ENCODE results near the gene SEL1L3.

SEL1L3 gene

DNA sequence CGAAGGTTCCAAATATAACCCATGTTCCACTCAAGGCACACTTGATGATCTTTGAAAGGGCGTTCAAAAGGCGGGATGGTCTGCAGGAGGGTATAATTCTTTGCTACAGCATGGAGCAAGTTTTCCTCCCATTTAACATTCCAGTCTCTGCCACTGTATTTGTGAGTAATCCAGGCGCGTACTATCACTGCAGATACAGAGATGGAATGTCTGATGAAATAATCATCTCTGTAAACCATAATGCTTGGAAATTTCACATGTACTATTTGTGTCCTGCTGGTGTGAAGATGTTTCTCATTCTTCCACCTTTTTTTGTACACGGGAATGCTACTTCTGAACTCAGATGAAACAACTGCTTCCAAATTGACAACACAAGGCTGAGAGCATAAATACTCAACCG, 15.5 kb downstream of the SEL1L3 start:
- no peak for DNase-seq (ENCODE audit: low spot score)

DNA sequence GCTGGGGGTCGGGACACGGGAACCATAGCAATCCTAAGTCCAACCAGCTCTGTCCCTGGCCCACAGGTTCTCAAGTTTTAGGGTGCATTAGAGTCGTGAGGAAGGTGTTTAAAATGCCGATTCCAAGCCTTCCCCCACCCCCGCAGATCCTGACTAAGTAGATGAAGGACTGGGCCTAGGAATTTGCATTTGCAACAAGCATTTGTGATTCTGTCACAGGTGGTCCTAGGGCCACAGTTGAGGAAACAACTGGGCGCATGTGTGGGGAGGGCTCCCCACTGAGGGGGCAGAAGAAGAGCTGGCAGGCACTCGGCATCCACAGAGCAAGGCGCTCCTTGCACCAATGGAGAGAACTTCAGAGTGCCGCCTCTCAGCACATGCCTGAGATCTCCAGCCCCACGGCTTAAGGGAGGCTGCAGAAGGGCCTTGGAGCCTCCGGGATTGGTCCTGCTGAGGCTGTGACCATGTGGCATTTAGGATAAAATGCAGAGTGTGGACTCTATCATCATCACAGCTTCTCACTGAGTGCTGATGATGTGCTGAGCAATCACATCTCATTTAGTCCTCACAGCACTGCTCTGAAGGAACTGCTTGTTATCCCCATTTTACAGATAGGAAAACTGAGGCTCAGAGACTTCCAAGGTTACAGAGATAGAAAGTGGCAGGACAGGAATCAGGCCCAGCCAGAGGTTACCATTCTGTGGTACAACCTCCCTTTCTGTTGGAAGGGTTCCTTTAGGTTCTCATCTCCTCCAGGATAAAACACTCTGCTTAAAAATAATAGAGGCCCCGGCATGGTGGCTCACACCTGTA, 16.7 kb downstream of the SEL1L3 start:
- DNase-seq (ENCODE audit: low spot score) = no peak

DNA sequence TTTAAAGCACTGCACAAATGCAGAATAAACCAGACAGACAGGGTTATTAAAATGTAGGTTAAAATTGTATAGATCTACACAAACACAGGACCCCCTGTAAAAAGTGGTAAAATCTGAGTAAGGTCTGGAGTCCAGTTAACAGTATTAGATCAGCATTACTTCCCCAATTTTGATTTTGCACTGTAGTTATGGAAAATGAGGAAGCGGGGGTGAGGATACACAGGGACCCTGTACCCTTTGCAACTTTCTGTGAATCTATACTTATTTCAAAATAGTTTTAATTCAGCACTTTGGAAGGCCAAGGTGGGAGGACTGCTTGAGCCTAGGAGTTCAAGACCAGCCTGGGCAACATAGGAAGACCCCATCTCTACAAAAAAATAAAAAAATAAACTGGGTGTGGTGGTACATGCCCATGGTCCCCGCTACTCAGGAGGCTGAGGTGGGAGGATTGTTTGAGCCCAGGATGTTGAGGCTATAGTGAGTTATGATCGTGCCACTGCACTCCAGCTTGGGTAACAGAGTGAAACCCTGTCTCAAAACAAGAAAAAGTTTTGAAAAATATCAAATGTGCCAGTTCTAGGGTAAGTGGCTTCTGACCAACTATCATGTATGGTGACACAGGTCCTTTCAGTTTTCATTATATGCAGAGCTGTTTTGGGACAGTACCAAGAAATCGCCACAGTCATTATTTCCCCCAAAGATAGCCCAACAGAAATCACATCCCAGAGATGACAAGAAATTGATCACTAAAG, 17.7 kb downstream of the SEL1L3 start:
- no peak for DNase-seq (ENCODE audit: low spot score)

DNA sequence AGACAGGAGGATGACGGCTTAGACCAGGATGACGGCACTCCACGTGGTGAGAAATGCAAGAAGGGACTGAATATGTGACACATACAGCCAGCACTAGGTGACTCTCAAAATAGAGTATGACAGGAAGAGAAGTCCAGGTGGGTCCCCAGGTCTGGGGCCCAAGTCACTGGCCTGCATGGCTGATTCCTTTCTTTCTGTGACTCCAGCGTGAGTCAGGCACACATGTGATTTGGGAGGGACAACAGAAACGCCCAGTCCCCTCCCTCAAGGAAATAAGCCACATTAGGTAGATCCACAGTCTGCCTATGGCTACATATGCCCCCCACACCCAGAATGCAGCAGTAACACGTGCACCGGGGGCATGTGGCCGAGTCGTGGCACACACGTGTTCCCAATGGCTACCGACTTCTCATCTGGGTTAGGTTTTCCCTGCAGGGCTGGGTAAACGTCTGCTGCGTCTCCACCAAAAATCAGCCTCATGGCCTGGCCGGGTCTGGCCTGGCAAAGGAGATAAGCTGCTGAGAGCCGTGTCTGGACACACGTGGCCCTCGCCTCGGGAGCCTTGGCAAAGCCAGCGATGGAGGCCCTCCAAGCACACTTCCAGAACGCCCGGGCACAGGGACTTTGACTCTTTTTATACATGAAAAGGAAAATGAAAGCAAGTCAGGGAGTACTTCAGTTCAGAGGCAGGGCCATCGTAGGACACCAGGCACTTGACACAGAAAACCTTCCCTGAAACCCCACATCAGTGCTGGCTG, 19.3 kb downstream of the SEL1L3 start:
- no peak for DNase-seq (ENCODE audit: low spot score)

DNA sequence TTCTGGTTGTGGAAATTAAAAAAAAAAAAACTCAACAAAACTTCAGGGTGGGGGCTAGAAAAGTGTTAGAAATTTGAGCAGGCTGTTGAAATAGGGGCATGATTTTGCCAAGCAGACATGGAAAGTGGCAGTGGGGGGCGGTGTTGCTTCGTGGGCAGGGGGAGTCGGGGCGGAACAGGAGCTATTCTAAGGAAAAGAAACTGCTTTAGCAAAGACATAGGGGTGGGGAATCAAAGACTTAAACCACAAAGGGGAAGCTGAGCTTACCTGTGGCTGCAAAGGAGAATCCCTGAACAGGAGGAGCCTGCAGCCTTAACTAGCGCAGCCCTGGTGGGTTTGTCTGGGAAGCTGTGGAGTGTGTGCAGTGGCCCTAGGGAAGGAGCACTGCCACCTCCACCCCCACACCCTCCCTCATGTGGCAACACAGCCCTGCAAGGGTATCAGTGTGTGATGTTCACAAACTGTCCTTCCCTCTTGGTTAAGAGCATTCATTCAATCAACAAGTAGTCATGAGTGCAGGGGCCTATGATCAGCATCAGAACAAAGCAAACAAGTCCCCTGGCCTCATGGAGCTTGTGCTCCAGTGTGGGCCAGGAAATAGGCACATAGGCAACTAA, 20.5 kb downstream of the SEL1L3 start:
- DNase-seq (ENCODE audit: low spot score) = no peak

DNA sequence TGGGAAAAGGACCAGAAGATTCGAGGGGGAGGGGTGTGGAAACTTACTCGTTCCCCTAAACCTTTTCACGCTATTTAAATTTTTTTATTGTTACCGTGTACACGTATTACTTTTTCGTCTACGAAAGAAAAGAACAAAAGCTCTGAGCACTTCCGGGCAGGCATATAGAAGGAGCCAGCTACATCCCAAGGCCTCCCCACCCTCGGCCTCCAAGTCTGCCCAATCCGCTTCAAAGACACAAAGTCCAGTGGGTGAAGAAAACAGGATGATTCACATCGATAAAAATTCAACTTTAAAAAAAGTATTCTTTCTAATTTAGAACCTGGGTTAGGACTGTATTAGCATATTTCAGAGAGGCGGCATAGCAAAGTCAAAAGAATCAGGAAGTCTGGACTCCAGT, 23.1 kb downstream of the SEL1L3 start:
- no peak for DNase-seq (ENCODE audit: low spot score)

DNA sequence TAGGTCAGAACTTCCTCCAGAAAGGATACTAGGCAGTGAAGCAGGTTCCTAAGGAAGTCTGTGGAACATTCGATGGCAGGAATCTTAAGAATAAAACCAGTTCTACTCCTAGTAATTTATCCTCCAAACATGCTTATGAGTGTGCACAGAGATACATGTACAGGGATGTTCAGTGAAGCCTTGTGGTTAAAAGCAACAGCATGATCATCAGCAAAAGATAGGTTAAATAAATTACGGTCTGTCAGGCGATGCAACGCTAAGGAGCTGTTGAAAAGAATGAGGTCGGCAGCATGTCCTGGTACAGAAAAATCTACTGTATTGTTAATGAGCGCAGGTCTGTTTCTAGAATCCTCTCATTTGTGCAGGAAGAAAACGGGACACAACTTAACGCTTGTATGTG, 23.6 kb downstream of the SEL1L3 start:
- no peak for DNase-seq (ENCODE audit: low spot score)

DNA sequence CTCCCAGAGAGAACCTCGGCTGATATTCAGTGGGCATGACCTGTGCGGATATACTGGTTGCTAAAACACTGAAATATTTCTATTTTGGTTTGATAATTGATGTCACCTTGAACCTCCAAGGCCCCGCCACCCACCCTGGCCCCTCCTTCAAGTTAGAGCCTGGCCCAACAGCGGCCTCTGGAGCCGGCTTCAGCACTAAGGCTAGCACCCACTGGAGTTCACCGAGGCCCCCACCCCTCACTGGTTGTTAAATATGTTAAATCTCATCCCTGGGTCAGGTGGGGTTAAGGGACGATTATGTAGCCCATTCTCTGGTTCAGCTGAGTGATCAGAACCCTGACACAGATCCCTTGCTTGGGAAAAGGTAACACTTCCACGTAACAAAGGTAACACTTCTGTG, 24.3 kb downstream of the SEL1L3 start:
- no peak for DNase-seq (ENCODE audit: low spot score)

DNA sequence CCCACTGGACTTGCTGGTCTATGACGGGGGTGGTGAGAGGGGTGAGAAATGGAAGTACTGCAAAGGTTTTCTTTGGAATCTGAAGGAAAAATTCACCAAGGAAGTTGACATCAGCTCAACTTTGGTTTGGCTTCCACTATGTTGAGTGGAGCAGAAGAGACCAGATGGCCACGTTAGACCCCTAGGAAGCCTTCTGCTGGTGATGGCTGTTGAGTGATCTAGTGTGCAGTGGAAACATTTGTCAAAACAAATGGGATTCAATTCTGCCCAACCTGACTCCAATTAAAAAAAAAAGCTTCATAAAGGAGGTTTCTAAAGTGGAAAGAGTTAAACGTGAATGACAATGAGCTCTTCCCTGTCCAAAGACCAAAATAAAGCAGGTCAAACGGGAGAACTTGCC, 25.7 kb downstream of the SEL1L3 start:
- no peak for DNase-seq (ENCODE audit: low spot score)

DNA sequence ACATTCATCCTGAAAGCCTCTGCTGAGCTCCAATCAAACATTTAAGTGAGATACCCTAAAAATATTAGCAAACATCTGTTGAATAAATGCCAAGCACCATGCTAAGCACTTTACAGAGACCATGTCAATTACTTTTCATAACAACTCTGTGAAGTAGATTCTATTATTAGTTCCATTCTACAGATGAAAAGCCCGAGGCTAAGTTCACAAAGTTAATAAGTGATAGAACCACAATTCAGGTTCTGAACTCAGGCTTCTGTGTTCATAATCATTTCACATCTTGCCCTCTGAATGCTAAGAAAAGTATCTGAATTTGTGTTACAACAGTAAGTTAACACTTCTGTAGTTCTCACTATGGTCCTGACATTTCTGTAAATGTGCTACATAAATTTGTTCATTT, 27.4 kb downstream of the SEL1L3 start:
- no peak for DNase-seq (ENCODE audit: low spot score)

DNA sequence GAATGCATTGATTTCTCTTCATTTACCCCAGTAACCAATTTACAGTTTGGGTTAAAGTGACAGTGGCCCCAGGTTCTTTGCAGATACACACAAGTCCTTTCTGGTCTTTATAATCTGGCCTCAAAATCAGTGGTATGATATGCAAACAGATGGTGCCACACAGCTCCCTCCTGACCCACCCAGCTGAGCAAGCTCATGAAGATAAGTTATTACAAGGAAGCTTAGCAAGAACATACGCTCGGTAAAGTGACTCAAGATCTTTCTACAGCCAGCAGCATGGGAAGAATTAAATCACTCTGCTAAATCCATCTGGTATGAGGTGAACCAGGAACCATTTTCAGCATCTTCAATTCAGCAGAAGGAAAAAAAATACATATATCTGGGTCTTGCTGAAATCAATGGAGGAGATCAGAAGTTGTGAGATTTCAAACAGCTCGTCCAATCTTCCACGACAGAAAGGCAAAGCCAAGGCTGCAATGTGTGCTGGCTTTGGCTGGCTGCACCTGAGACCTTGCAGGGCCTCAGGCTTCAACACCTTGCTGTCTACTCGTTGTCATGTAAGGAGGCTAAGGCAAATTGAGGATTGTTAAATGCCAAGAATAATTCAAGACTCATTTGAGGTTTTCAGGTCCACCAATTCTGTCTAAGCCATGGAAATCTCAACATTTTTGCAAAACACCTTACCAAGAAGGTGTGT, 28.2 kb downstream of the SEL1L3 start:
- DNase-seq (ENCODE audit: low spot score) = no peak

DNA sequence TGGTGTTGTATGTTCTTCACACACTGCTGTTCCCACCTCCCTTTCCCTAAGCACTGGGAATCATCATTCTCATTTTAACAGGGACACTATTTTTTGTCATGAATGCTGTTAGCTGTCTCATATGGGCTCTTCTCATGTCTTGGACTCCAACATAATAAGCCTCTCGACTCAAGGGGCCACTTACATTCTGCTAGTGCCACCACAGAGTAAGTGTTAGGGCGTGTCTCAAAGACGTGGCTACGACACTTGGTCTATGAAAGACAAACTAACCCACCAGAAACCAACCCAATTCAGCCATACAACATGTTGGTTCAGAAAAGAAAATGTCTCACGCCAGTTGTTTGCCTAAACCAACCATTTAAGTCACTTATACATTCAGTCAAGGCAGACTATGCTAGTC, 32.2 kb downstream of the SEL1L3 start:
- no peak for DNase-seq (ENCODE audit: low spot score)

DNA sequence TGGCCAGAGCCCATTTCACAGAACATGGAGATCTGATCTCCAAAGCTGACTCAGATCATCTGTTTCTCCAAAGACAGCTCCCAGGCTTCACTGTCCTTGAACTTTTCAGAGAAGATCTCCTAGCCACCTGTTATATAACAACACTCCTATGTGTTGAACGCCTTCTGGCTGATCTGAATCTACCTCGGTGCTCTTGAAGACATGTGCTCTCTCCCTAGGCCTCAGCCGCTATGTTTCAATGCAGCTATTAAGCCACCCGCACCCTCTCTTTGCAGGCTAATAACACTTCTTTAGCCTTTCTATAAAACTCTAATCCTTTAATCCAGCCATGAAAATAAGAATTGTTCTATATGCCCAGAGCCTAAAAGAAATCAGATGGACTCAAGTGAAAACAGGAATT, 34.9 kb downstream of the SEL1L3 start:
- DNase-seq (ENCODE audit: low spot score) = no peak

DNA sequence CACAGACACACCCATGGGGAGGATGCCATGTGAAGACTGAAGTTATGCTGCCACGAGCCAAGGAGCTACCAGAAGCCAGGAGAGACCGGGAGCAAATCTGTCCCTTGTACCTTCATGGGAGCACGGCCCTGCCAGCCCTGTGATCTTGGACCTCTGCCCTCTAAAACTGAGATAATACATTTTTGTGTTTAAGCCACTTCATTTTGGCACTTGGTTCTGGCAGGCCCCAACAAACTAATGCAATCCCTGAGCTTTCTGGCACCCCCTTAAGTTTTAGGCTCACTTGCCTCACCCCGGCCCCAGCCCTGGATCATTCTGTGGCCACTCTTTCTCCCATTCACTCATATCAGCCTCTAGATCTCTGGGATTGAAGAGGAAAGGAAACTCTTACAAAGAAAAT, 35.4 kb downstream of the SEL1L3 start:
- no peak for DNase-seq (ENCODE audit: low spot score)

DNA sequence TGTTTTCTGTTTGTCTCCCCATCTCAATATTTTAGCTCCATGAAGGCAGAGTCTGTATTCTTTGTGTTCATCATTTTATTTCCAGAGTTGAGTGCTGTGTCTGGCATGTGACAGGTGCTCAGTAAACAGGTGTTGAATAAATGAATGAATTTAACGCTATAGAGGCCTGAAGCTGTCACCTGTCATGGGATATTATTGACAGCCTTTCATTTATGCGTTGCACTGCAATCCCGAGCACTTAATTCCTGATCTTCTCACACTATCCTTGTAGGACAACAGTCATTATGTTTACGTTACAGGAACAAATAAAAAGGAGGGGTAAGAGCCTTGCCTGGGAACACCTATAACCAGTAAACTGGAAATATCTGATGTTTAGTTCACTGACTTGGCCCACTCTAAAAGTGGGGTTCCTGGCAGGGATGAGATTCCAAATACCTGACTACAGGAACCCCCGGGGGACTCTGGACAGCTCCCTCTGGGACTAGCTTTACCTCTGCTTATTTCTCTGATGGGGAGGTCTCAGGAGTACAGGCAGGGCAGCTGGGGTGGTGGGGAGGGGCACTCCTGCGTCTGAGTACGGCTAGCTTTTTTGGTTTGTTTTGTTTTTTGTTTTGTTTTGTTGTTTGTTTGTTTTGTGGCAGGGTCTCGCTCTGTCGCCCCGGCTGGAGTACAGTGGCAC, 36.6 kb downstream of the SEL1L3 start:
- DNase-seq (ENCODE audit: low spot score) = no peak

DNA sequence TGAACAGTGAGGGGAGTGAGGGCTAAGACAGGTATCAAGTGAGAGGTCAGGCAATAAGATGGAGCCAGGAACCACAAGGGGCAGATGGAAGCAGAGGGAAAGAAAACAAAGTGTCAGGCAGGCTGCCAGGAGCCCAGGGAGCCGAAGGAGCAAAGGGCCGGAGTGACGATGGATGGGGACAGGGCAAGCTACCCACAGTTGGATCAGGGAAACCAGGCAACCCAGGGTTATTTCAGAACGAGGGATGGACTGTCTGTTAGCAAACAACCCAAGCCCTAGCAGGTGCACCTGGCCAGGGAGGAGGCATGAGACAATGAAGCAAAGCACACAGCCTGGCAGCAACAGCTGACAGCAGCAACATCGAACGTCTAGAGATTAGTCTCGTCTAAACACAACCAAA, 39.2 kb downstream of the SEL1L3 start:
- no peak for DNase-seq (ENCODE audit: low spot score)

DNA sequence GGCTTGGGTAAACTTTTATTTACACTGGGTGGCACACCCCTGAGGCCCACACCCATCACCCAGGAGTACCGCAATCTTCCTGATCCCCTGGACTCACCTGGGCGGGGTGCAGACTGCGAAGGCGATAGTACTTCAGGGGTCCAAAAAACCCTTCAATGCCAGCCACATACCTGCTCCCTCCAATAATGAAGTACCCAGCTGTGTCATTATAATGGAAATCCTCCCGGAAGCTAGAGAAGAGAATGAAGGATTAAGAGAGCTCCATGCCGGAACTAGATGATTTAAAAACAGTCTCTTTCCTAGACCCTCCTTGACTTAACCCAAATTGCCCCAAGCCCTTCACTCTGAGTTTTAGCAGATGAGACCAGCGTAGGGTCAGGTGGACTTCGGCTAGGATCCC, 40.9 kb downstream of the SEL1L3 start:
- no peak for DNase-seq (ENCODE audit: low spot score)

DNA sequence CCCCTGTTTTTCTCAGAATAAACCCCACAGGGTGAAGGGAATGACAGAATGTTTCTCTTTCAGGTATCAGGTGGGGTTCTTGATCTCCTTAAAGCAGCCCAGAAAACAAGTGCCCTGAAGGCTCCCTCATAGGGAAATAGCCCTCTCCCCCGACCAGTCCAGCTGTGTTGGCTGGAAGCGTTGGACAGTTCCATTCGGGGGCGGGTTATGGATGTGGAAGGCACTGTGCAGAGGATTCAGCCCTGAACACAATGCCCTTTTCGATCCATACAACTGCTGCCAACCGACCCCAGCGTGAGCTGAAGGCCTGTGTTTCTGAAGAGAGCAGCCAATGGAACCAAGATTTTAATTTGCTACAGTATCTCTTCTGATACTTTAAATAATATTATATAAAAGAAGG, 41.5 kb downstream of the SEL1L3 start:
- no peak for DNase-seq (ENCODE audit: low spot score)

DNA sequence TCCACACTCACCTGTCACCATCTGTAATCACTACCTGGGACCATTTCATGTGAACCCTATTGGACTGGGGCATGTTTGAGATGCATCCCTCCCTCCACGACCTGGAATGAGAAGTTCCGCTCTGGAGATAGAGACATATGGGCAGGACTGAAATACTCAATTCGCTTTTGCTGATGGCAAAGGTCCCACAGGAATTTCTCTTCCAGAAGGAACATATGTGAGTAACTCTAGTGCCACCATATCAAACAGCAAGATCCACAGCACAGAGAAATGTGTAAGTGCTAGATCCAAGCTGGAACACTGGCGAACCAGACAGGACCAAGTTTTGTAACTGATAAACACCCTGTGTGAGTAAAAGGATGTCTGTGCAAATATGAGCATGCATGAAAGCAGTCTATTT, 43.9 kb downstream of the SEL1L3 start:
- DNase-seq (ENCODE audit: low spot score) = no peak

DNA sequence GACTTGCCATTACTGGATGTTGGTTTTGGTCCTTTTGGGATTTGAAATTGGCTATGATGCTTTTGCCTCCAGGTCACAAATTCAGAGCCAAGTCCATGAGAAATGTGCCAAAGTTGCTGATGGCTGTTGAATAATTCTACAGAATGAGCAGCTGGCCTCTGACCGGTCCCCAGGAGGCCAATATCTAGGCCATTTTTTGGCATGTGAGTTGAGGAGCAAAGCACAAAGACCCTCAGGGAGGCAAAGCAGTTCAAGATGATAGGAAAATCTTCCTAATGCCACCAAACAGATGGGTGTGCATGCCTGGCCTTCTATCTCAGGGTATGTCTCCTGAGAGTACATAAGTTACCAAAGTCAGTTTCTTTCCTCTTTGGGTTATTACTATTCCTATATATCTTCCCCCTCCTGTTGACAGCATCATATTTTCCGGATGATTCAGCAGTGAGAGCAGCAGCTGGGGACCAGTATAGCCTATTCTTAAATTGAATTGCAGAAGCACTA, 44.4 kb downstream of the SEL1L3 start:
- DNase-seq (ENCODE audit: low spot score) = no peak

DNA sequence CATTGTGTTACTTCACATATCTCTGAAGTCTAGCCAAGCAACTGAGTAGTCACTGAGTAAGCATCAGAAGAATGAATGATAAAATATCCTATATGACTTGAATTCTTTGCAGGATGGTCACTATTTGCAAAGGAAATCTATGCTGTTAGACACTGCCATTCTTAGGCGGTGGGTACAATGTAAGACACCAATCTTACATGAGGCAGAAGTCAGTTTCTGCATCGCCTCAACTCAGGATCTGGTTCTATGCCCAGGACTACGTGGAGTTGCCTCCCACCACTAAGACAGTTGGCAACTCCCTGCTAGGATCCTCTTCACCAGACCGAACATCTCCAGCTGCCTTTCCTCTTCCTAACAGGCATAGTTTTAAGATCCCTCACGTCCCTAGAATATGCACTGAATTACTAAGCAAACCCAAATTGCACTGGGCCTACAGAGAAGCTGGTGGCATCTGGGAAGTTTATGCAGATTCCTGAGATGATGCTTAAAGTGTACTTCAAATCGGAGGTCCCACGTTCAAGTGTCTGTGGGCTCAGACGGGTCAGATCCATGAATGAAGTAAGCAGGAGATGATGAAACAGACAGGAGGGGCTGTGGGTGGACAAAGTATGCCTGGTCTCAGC, 45.6 kb downstream of the SEL1L3 start:
- DNase-seq (ENCODE audit: low spot score) = no peak

All from hematopoietic multipotent progenitor cell treated with erythropoietin and hydrocortisone succinate and interleukin-3 and kit ligand, for 15 days (in vitro differentiated cells).